HG02678 (cell line): ENCODE measurements around the gene RPS6KA2.

Experiments
- ATAC-seq: cut with Tn5 transposase; IDR thresholded peaks from one replicate; pipeline ENCODE4 v1.9.1; 2021; ENCODE audit warnings: mild to moderate bottlenecking, moderate library complexity; ENCODE audit not compliant: unreplicated experiment

The RPS6KA2 gene

DNA sequence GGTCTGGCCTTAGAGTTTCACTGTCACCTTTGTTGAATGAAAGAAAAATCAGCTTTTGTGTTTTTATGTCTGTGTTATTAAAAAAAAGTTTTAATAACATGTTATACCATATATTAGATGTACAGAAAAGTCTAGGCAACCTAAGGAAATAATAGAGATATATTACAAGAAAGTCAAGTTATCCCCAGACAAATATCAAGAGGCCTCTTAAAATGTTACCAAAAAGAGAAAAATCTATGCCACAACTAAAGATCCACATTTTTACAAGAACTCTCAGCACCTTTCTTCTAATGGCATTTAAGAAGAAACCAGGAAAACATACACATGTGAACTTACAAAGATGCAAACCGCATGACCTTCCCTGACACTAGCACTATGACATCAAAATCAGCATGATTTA lies 67.4 kb downstream of the RPS6KA2 start:
- no peak for ATAC-seq

DNA sequence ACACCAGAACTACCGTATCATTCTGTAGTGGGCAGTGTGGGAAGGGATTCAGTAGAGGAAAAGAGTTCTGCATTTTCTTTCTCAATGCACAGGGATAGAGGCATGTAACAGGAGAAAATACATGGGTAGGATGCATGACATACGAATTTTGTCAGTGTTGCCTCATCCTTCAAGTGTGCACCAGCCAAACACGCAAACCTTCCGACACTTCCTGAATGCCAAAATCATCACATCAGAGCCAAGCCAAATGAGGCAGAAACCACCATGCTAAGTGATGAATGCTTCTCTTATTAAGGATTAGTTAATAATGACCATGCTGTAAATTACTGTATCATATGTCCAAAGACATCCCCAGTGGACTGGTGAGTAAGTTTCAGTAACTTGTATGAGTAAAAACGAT lies 67.8 kb downstream of the RPS6KA2 start:
- no peak for ATAC-seq

DNA sequence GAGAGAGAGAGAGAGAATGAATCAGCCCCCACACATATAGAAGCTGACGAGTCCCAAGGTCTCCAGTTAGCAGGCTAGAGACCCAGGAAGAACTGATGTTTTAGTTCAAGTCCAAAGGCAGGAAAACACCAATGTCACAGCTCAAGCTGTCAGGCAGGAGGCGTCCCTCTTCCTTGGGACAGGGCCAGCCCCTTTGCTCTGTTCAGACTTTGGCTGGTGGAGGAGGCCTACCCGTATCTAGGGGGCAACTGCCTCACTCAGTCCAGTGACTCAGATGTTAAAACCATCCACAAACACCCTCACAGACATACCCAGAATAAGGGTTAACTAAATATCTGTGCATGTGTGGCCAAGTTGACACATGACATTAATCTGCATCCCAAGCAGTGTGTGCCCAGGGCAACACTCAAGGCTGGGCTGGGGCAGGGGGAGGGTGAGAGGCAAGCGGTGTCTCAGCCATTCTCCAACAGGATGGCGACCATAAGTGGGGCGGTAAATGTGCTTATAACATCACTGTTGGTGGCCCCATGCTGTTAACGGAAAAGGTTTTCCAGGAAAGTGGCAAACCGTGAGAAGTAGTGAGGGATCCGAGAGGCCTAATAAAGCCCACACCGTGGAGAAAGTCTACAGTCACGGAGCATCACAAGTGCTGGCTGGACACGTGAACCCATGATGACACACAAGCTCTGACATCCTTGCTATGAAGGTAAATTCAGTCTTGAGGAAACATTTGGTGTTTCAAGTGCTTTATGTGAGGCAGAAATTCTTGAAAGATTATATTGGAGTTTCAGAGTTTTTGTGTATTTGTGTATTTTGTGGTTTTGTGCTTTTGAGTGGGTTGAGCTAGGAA lies 68.7 kb downstream of the RPS6KA2 start:
- ATAC-seq: no peak

- no peak for ATAC-seq
Observed at GRCh38 chr6:166556863-166557322, 70.2 kb downstream of the RPS6KA2 start.

DNA sequence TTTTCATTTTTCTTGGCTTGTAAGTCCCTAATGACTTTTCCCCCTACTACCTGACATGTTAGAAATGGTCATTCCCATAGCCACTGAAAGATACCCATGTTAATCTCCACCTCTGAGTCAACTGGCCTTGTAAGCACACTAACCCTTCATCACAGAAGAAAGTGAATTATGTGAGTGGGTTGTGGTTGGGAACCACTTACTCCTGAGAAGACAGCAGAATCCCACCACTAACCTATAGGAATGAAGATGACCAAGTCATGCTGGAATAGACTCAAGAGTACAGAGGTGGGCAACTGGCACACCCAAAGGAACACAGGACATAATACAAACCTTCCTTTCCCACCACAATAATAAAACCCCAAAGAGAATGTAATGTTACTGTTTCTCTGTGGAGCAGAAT lies 70.7 kb downstream of the RPS6KA2 start:
- ATAC-seq: no peak

- no peak for ATAC-seq
Observed at GRCh38 chr6:166555086-166555485, 72.0 kb downstream of the RPS6KA2 start.

DNA sequence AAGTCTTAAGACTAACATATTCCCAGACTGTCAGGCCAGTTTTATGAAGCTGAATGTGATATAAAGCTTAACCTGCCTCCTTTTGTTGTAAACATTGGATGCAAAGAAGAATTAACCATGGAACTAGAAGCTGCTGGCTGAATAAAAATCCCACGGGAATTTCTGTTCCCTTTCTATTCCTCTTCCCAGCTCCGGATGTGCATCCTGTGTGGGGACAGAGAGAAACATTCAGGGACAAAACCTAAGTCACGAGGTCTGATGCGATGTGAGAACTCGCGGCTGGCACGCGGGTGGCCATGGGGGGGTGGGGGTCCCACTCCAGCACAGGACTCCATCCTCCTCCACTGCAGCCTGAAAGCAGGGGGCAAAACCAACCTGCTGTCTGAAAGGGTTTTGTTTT lies 72.7 kb downstream of the RPS6KA2 start:
- ATAC-seq: no peak

DNA sequence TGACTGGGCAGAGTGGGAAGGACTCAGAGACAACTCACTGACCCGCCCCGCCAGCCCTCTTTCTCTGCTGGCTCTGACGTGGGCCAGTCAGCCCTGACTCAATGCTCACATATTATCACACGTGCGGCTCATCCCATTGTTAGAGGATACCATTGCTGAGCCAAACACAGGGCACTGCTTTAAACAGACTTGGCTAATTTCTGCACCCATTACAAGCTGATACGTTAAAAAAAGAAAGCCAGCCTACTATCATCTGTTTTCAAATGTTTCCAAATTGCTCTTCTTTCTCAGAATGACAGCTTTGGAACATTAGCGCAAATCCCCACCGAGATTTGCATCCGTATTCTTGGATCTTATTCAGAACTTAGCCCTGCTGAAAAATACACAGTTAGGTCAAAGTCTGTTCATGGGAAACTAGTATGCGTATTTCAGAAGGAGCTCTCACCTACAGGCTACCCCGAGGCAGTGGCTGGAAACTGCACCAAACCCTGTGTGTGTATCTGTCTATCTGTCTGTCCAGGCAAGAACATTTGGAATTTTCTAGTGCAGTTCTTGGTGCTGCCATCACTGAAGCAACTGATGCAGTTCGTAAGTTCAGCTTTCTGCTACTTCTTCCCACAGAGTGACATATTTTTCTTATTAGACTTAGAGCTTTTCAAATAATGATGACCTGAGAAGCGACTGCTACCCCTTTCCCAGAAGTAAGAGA lies 73.3 kb downstream of the RPS6KA2 start:
- no peak for ATAC-seq

DNA sequence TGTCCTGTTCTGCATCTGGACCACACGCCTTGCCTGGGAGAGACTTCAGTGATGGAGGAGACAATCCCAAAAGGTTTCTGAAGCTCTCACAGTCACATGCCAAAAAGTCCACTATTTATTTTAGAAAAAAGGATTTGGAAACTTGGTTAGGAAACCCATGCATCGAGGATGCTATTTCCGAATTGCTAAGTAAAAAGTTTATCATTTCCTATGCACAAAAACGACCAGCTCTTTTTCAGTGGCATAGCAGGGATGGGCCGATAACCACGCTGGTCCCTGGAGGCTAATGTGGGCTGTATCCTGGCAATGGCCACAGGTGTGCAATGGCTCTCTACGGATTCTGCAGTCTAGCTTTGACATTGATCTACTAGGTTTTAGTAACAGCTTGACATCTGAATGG lies 74.5 kb downstream of the RPS6KA2 start:
- ATAC-seq: no peak

DNA sequence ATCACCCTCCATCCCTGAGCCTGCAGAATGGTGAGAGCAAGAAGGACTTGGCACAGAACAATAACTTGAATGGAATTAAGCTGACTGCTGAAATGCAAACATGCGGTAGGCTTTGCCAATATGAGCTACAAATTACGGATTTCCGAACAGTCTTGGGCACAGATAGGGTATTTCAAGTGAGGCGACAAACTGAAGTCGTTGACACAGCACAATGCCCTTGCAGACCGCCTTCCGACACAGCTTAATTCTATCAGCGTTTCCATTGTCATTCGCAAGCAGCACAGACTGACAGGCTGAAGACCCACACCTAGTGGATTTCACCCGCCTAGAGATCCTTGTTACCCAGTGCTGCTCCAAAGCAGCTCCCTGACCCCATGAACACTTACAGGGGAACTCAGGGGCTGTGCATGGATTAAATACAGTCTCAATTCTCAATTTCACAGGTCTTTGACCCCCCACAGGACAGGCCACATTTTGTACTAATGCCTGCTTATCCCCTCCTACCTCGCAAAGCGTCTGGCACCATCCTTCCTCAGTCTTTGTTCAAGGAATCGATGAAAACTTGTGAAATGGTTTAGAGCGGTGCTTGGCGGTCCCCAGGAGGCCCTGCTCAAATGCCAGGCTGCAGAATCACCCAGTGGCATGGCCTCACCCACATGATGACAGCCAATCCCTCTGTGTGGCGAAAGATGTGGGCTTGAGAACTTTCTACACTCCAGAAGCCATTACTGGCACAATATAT lies 75.1 kb downstream of the RPS6KA2 start:
- no peak for ATAC-seq

DNA sequence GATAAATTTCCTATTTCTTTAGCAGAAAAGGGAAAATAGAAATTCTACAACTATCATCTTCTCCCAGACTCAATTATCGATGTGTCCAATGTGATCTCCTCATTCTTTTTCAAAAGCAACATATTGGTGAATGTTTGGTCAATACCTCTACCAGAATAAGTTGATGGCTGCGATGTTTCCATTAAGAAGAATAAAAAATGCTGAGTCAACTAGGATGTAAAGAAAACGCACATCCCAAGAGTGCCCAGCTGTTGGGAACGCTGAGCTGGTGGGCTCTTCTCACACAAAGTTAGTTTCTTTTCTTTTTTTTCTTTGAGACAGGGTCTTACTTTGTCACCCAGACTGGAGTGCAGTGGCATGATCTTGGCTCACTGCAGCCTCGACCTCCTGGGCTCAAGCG lies 80.4 kb downstream of the RPS6KA2 start:
- ATAC-seq: no peak

DNA sequence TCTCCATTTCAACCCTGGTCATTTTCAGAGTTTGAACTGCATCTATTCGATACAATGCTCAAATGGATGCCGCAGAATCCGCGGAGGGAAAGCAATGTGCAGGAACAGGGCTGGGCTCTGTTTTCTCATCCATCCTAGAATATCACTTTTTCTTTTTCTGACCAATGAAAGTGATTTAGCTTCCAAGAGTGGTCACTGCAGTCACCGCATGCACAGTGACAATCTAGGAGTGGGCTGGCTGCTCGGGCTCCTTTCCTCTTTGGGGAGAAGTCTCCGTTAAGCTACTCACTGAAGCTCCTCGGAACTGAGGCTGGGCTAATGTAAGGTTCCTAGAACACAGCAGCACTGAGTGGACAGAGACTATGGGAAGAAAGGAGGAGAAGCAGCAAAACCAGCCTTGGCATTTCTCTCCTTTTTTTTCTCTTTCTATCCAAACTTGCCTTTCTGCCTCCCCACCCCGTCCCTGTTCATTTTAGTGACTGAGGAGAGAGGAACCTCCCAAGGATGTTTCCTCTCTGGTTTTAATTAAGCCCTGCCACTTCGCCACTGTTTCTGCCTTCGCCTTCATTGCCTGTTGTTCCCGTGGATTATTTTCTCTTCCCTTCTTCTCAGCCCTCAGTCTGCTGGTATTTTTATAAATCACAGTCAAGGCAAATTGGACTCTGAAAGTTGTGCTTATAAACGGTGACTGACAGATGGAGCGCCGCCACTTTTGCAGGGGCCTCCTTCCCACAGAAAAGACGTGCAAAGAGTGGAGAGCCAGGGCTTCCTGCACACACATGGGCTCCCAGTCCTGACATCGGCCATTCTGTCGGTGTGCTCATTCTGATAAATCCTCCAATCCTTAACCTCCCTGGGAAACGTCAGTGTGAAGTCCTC lies 81.7 kb downstream of the RPS6KA2 start:
- ATAC-seq: no peak

GRCh38 chr6:166544296-166544605 lies 82.8 kb downstream of the RPS6KA2 start:
- ATAC-seq: no peak

DNA sequence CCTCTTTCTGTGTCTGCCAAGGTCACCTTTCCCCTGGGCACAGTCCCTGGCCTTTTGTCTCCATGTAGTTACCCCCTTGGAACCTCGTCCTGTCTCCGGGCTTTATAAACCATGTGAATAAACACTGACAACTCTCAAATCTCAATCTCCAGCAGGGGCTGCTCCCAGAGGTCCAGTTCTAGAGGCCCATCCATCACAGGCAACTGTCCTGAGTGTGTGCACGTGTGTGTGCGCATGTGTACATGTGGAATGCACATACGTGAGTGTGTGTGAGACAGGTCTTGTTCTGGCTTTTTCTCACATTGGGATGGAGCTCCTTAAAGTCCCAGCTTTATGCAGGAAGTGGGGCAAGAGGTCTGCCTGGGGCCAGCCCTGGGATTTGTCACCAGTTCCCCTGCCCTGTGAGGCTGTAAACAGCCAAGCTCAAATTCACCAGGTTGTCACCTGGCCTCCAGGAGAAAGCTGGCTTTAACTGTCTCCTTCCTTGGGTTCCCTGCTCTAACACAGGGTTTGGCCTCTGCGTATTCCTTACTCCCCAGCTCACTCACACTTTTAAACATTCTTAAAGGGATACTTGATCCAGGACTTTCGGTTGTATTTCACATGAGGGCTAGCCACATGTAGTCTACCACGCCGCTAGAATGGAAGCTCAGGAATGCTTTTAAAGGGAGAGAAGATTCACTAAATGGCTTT lies 83.3 kb downstream of the RPS6KA2 start:
- no peak for ATAC-seq

DNA sequence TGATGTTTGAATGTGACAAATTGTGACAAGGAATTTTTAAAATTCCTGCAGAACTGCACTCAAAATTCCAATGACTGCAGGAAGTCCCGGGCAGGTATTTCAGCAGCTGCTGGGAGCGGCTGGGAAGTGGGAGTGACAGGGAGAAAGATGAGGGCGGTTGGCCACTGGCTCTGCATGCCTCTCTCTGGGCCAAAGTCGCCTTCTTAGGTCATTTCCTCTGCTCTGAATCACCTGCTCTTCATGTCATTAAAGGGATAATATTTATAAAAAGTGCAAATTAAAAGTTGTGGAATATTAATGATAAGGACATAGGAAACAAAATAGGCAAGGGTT lies 84.5 kb downstream of the RPS6KA2 start:
- ATAC-seq: no peak

DNA sequence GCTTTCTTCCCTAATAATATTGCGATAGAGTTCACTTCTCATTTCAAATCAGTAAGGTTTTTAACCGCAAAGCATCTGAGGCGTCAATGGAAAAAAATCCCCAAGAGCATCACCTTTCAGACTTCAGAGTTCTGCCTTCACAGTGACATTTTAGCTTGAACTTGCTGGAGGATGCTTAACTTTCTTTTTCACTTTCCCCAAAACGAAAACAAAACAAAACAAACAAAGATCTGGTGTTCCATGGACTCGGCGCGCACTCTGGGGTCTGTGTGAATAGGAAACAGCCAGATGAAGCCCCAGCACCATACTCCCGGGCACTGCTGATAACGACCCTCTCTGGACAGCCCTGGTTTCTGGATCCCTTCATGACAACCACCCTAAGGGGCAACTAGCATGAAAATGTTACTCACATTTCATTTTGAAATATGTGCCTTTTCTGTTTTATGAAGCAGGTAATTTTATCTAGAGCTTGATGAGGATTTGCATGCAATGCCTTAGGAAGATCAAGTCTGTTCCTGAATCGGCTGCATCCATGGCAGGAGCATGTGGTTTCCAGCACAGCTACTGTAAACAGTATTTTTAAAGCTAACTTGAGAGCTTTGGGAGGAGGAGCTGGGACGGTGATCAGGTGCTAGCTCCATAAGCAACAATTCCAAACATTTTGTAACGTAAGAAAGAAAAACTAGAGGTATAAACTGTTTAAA lies 85.0 kb downstream of the RPS6KA2 start:
- ATAC-seq: peak; percentile 30

DNA sequence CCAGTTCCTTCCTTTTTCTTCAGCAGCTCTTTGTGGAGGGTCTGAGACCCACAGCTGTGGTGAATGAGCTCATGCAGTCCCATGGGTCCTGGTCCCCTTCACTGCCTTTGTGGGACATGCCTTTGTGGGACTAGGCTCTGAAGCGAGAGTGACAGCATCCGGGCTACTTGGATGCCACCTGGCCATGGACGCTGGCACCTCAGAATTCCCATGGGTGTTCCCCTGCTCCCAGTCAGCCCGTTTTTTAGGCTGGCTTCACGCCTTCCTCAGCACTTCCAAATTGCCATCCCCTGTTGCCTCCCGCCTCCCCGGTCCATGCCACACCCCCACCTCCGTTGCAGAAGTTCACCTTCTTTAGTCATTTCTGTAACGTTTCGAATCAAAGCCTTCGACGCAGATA lies 85.7 kb downstream of the RPS6KA2 start:
- peak; percentile 34 for ATAC-seq

DNA sequence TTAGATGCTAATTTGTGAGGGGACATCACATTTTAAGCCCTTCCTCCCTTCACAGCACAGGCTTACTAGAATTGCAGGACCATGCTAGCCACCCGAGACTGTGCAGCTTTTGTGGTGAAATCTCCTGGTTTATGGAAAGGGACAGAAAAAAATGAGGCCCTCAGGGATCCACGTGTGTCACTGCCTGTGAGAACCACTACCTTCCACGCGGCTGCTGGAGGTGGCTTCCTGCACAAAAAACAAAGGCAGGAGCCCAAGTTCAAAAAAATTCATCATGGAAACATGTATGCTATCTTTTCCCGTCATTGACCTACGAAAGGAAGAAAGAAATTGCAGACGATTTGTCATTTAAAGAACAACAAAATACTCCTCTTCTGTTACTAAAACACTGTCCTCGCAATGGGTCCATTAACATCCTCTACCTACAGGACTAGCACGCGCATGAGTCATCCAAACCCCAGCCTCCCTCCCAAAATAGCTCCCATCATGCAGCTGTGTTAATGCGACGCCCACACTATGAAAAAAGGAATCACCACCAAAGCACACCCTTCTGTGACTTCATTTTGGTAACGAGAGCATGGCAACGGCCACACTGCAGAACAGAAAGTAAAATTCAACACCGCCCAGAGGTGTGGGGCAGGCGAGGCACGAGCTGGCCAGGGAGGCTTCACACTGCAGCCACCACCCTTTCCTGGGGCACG lies 86.3 kb downstream of the RPS6KA2 start:
- peak; percentile 95 for ATAC-seq

- no peak for ATAC-seq
Observed at GRCh38 chr6:166539543-166539942, 87.5 kb downstream of the RPS6KA2 start.
